Measurements from ENCODE around the gene FAM78A. TPM values are rescaled to one million over a fixed set of nuclear protein-coding genes. Genes with fewer than 3 reads are reported as not detected.

Gene FAM78A
- total and polyA plus RNA-seq, 11 donors: 13.6 to 37.9 (median 33.4) TPM

DNA sequence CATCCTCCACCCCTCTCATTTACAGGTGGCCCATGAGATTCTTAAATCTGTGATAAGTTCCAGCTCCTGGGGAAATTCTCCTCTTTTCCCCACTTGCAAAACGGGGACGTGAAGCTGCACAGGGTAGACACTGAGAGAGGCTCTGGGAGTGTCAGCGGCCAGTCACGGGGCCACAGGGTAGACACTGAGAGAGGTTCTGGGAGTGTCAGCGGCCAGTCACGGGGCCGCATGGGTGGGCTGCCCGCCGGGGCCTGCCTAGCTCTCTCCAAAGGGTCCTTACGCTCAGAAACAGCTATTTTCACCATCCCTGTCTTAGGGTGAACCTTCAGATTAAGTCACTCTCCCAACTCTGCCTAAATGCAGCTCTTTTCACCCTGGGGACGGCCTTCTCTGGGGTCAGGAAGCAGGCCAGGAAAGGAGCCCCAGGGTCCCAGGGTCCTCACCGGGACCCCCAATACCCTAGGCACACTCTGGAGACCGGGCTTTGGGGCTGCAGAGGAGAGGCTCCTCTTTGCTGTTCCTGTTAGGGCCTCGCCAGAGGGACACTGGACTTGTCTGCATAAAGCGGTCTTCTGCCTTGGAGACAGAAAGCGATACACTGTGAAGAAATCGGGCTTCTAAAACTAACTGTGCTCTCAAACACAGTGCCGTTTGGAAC lies 1.5 kb downstream of the FAM78A start:
- ATAC-seq (peak; percentile 35 to 71 (median 54)), DNase-seq (peak in 4 of 5 donors; percentile 75 to 84 (median 76))
- intact Hi-C loops (cut with DNase I): loop anchor here in 9 of 10 donors (2.0 to 10.0 kb wide), 10 partner anchors 36 to 98 kb away; no protein-coding TSS in a partner anchor
- H3K36me3 ChIP-seq: no peaks in the 10 kb centered on the region
- 15 to 22% (median 17%) methylated on average over 15 to 18 of the region's 18 CpGs for WGBS, 4 donors
- H3K4me3 ChIP-seq: peak overlapping the region; percentile 69 to 96 (median 84)
- peak overlapping the region; percentile 88 to 99 (median 98) for H3K27ac ChIP-seq
- H3K9me3 ChIP-seq: no peaks in the 10 kb centered on the region
- no peaks in the 10 kb centered on the region for H3K27me3 ChIP-seq
- TF ChIP-seq, protein P1, sequence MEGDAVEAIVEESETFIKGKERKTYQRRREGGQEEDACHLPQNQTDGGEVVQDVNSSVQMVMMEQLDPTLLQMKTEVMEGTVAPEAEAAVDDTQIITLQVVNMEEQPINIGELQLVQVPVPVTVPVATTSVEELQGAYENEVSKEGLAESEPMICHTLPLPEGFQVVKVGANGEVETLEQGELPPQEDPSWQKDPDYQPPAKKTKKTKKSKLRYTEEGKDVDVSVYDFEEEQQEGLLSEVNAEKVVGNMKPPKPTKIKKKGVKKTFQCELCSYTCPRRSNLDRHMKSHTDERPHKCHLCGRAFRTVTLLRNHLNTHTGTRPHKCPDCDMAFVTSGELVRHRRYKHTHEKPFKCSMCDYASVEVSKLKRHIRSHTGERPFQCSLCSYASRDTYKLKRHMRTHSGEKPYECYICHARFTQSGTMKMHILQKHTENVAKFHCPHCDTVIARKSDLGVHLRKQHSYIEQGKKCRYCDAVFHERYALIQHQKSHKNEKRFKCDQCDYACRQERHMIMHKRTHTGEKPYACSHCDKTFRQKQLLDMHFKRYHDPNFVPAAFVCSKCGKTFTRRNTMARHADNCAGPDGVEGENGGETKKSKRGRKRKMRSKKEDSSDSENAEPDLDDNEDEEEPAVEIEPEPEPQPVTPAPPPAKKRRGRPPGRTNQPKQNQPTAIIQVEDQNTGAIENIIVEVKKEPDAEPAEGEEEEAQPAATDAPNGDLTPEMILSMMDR (IDR thresholded peaks at IDR 0.05): no peak
- TF ChIP-seq POLR2A (IDR thresholded peaks at IDR 0.05): no peak
- peaks cover 22 to 77% (median 56%) of the 10 kb centered on the region in 12 donors for H3K4me1 ChIP-seq

DNA sequence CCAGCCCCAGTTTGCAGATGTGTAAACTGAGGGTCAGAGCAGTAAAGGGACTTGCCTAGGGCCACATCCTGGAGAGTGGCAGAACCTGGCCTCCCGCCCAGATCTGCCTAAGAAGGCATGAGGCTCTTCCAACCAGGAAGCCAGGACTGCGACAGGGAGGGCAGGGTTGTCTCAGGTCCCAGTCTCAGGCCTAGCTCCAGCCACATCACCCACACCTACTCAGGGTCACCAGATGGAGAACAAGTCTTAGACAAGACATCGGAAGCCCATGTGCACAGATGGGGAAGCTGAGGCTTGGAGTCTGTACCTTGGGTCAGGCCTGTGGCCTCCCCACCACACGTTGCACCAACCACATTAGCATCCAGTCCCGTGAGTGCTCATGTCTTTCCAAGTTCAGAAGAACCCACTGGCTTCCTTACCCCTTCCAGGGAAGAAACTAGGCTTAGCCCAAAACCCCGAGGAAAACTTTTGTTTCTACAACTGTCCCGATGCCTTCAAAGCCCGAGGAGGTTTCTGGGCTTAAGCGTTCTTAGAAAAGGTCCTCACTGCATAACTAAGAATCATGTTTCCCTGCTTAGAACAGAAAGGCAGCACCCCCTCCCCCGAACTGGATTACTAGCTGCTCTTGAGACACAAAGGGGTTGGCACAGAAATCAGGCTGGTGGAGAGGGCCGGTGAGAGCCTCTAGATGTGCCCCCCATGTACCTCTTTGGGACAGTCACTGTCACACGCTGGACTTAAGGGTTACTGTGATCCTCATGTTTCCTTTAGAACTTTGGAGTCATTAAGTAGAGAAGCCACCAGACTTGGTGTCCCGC lies 2.2 kb downstream of the FAM78A start:
- intact Hi-C loops (cut with DNase I): loop anchor here in 7 of 10 donors (2.0 to 10.0 kb wide), 6 partner anchors 35 to 95 kb away; no protein-coding TSS in a partner anchor
- Histone ChIP-seq H3K9me3 (no peaks in the 10 kb centered on the region), H3K4me1 (peaks cover 22 to 77% (median 59%) of the 10 kb centered on the region in 12 donors), H3K27ac (peak overlapping the region; percentile 88 to 99 (median 98)), H3K36me3 (no peaks in the 10 kb centered on the region), H3K27me3 (no peaks in the 10 kb centered on the region), H3K4me3 (peak overlapping the region; percentile 69 to 96 (median 84))
- ATAC-seq (peak in 3 of 4 donors; percentile 3 to 7 (median 6)), DNase-seq (peak in 2 of 5 donors; percentile 33 to 66)
- TF ChIP-seq POLR2A (IDR thresholded peaks at IDR 0.05): no peak
- 18 to 23% (median 20%) methylated on average over 12 to 13 of the region's 13 CpGs for WGBS, 4 donors

DNA sequence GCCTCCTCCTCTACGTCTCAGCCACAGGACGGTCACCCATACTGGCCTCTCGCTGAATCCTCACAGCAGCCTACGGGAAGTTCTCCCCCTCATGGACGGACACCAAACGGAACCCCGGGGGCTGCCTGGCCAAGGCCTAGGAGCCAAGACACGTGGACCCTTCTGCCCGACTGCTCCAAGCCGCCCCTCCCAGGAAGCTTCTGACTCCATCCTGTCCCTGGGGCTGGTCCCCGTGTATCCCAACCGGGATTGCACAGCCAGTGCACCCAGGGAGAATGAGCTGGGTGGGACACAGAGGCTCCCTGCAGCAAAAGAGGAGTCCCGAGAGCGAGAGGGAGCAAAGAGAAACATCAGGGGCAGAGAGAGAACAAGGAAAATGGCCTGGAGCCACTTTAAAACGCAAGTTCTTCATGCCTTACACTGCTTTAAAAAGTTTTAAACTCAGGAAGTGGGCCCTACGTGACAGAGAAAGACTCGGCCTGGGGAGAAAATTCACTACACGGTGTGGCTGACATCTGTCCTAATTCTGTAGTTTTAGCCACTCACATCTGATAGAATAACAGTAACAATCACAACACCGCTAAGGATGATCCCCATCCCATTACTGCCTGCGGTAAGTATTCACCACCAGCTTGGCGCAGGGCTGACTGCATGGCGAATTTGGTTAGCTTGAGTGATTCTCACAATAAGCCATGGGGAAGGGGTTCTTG lies 3.0 kb downstream of the FAM78A start:
- ATAC-seq: peak in 3 of 4 donors; percentile 2 to 42 (median 2)
- peaks cover 18 to 77% (median 60%) of the 10 kb centered on the region in 12 donors for H3K4me1 ChIP-seq

More for the DNA sequence above, 3.0 kb downstream of the FAM78A start:
- 17 to 23% (median 17%) methylated on average over 22 of the region's 22 CpGs for WGBS, 4 donors
- H3K36me3 ChIP-seq: no peaks in the 10 kb centered on the region
- H3K4me3 ChIP-seq: peak overlapping the region; percentile 69 to 96 (median 84)
- peak overlapping the region; percentile 88 to 99 (median 98) for H3K27ac ChIP-seq
- TF ChIP-seq, protein P1 (IDR thresholded peaks at IDR 0.05): peak in 6 of 12 donors; percentile 10 to 48 (median 21)
- no peak for TF ChIP-seq POLR2A (IDR thresholded peaks at IDR 0.05)
- no peaks in the 10 kb centered on the region for H3K27me3 ChIP-seq
- DNase-seq: peak; percentile 82 to 85 (median 84)
- H3K9me3 ChIP-seq: no peaks in the 10 kb centered on the region
- intact Hi-C loops (cut with DNase I): loop anchor here in 4 of 10 donors (5.0 to 10.0 kb wide), 3 partner anchors 36 to 88 kb away; no protein-coding TSS in a partner anchor
